ENCODE data around the gene EFNB2. TPM values are rescaled to one million over a fixed set of nuclear protein-coding genes. Genes with fewer than 3 reads are reported as not detected.

EFNB2 gene
- polyA plus RNA-seq, 3 donors, result not detected

GRCh38 chr13:106472621-106473020 lies 62.8 kb downstream of the EFNB2 start:
- H3K79me2 ChIP-seq (ENCODE audit: insufficient read depth, low read length), result no peaks in the 10 kb centered on the region
- no peaks in the 10 kb centered on the region for H4K20me1 ChIP-seq (ENCODE audit: insufficient read depth, low read length)
- H3K36me3 ChIP-seq (replicated peaks in 1 of 2; ENCODE audit: control insufficient read depth in 1 of 2, insufficient read depth in 2 of 2, low read length in 2 of 2), result no peaks in the 10 kb centered on the region
- H3K4me3 Mint-ChIP-seq, result no peak overlapping the region
- H3K27me3 ChIP-seq (ENCODE audit: control insufficient read depth in 2 of 2, insufficient read depth in 2 of 2, low read length in 2 of 2), result no peaks in the 10 kb centered on the region
- H3K27me3 Mint-ChIP-seq (ENCODE audit: low read depth in 3 of 3), result peaks cover 2 to 5% (median 5%) of the 10 kb centered on the region in 3 donors
- no peak overlapping the region for H3K9ac ChIP-seq (ENCODE audit: insufficient read depth, low read length, poor library complexity, severe bottlenecking)
- H3K27ac Mint-ChIP-seq, result no peak overlapping the region
- intact Hi-C loops (cut with micrococcal nuclease), result no loop called here
- TF ChIP-seq CTCF (IDR thresholded peaks at IDR 0.05), result no peak
- H3K27ac ChIP-seq (ENCODE audit: low read depth in 1 of 2, low read length in 2 of 2), result no peak overlapping the region
- no peak overlapping the region for H3K4me3 ChIP-seq (replicated peaks in 1 of 3; ENCODE audit: low read depth in 2 of 3, low read length in 3 of 3)
- no peaks in the 10 kb centered on the region for H3K4me1 Mint-ChIP-seq
- H3K36me3 Mint-ChIP-seq, result no peaks in the 10 kb centered on the region
- H3K9me3 ChIP-seq (replicated peaks in 1 of 2; ENCODE audit: control insufficient read depth in 1 of 2, insufficient read depth in 1 of 2, low read length in 2 of 2), result no peaks in the 10 kb centered on the region
- no peak for DNase-seq
- no peak overlapping the region for H2AFZ ChIP-seq (ENCODE audit: insufficient read depth, low read depth, low read length, poor library complexity, severe bottlenecking)
- H3K4me1 ChIP-seq (ENCODE audit: control insufficient read depth in 1 of 2, insufficient read depth in 2 of 2, low read length in 2 of 2), result no peaks in the 10 kb centered on the region
- WGBS (ENCODE audit: insufficient coverage), result 90% methylated on average over 3 of the region's 4 CpGs
- H3K9me3 Mint-ChIP-seq, result peaks cover 0 to 2% (median 0%) of the 10 kb centered on the region in 7 donors
- H3K4me2 ChIP-seq (replicated peaks; ENCODE audit: extremely low read depth, low read length, poor library complexity, severe bottlenecking), result no peak overlapping the region

- no peaks in the 10 kb centered on the region for H3K4me1 ChIP-seq (ENCODE audit: control insufficient read depth in 1 of 2, insufficient read depth in 2 of 2, low read length in 2 of 2)
- Mint-ChIP-seq H3K4me3 (no peak overlapping the region), H3K27ac (peak overlapping the region in 1 of 7 donors; percentile 27), H3K9me3 (peaks cover 0 to 2% (median 0%) of the 10 kb centered on the region in 7 donors), H3K27me3 (ENCODE audit: low read depth in 3 of 3) (peaks cover under 1 to 5% (median 5%) of the 10 kb centered on the region in 3 donors), H3K36me3 (no peaks in the 10 kb centered on the region), H3K4me1 (no peaks in the 10 kb centered on the region)
- H3K9me3 ChIP-seq (replicated peaks in 1 of 2; ENCODE audit: control insufficient read depth in 1 of 2, insufficient read depth in 1 of 2, low read length in 2 of 2), result no peaks in the 10 kb centered on the region
- H3K27ac ChIP-seq (ENCODE audit: low read depth in 1 of 2, low read length in 2 of 2), result no peak overlapping the region
- no peak for DNase-seq
- H3K9ac ChIP-seq (ENCODE audit: insufficient read depth, low read length, poor library complexity, severe bottlenecking), result no peak overlapping the region
- 80% methylated on average over 14 of the region's 16 CpGs for WGBS (ENCODE audit: insufficient coverage)
- no peaks in the 10 kb centered on the region for H3K36me3 ChIP-seq (replicated peaks in 1 of 2; ENCODE audit: control insufficient read depth in 1 of 2, insufficient read depth in 2 of 2, low read length in 2 of 2)
- H4K20me1 ChIP-seq (ENCODE audit: insufficient read depth, low read length), result no peaks in the 10 kb centered on the region
- no peaks in the 10 kb centered on the region for H3K27me3 ChIP-seq (ENCODE audit: control insufficient read depth in 2 of 2, insufficient read depth in 2 of 2, low read length in 2 of 2)
- no peak overlapping the region for H3K4me3 ChIP-seq (replicated peaks in 1 of 3; ENCODE audit: low read depth in 2 of 3, low read length in 3 of 3)
- no peak overlapping the region for H2AFZ ChIP-seq (ENCODE audit: insufficient read depth, low read depth, low read length, poor library complexity, severe bottlenecking)
- TF ChIP-seq CTCF (IDR thresholded peaks at IDR 0.05), result no peak
- no peaks in the 10 kb centered on the region for H3K79me2 ChIP-seq (ENCODE audit: insufficient read depth, low read length)
- H3K4me2 ChIP-seq (replicated peaks; ENCODE audit: extremely low read depth, low read length, poor library complexity, severe bottlenecking), result no peak overlapping the region
- intact Hi-C loops (cut with micrococcal nuclease), result no loop called here
These were observed 63.4 kb downstream of the EFNB2 start for GRCh38 chr13:106471957-106472543.

Measured in CD14-positive monocyte (primary cell).